ENCODE data around the gene MKI67.

- TF ChIP-seq ZBTB33 (CRISPR knock-in tag; IDR thresholded peaks at IDR 0.05) (no peak), CHD4 (IDR thresholded peaks at IDR 0.05; ENCODE audit: borderline replicate concordance, low read length) (no peak), HNF4A (CRISPR knock-in tag; IDR thresholded peaks at IDR 0.05) (no peak), ZNF3 (CRISPR knock-in tag; IDR thresholded peaks at IDR 0.05) (no peak), NFE2L1 (CRISPR knock-in tag; IDR thresholded peaks at IDR 0.05; ENCODE audit: borderline replicate concordance) (no peak), ZNF841 (CRISPR knock-in tag; IDR thresholded peaks at IDR 0.05; ENCODE audit: borderline replicate concordance) (no peak), MNT (IDR thresholded peaks at IDR 0.05) (no peak)
Observed at GRCh38 chr10:128098631-128099030, 27.6 kb downstream of the MKI67 start.
